Neural progenitor cell (in vitro differentiated cells): Measurements from ENCODE around the gene EGLN1. TPM values are rescaled to one million over a fixed set of nuclear protein-coding genes. Genes with fewer than 3 reads are reported as not detected.
A peak's percentile ranks its signal among the peaks of the same experiment; 100 is the strongest.

ENCODE experiments used
- DNase-seq: peaks from one replicate; pipeline ENCODE4 v3.0.0-alpha.2; 2016; ENCODE audit warnings: low spot score
- H2AFZ ChIP-seq: fragments of 200-600 bp; sonication (generic); replicated peaks from 2 replicates; pipeline ENCODE4 v1.6.1; 2016; ENCODE audit warnings: antibody characterized with exemption
- H3F3A ChIP-seq: fragments of 200-600 bp; sonication (generic); 2 replicates; pipeline ENCODE4 v1.6.1; 2016; ENCODE audit warnings: antibody characterized with exemption, low read depth
- H3K27ac ChIP-seq: fragments of 200-600 bp; sonication (generic); 2 replicates; pipeline ENCODE4 v1.5.1; 2016; ENCODE audit warnings: mild to moderate bottlenecking
- H3K27me3 ChIP-seq: fragments of 200-600 bp; sonication (generic); 2 replicates; pipeline ENCODE4 v1.6.1; 2016; ENCODE audit warnings: mild to moderate bottlenecking, moderate library complexity
- H3K36me3 ChIP-seq: fragments of 200-600 bp; sonication (generic); 2 replicates; pipeline ENCODE4 v1.5.1; 2016
- H3K4me1 ChIP-seq: fragments of 200-600 bp; sonication (generic); 2 replicates; pipeline ENCODE4 v1.6.1; 2016; ENCODE audit warnings: mixed run types
- H3K4me2 ChIP-seq: fragments of 200-600 bp; sonication (generic); 2 replicates; pipeline ENCODE4 v1.6.1; 2016
- H3K4me3 ChIP-seq: fragments of 200-600 bp; sonication (generic); 2 replicates; pipeline ENCODE4 v1.5.1; 2016
- H3K79me2 ChIP-seq: fragments of 200-600 bp; sonication (generic); 2 replicates; pipeline ENCODE4 v1.6.1; 2016; ENCODE audit warnings: low read depth
- H3K9ac ChIP-seq: fragments of 200-600 bp; sonication (generic); 2 replicates; pipeline ENCODE4 v1.6.1; 2016
- H3K9me3 ChIP-seq: fragments of 200-600 bp; sonication (generic); 2 replicates; pipeline ENCODE4 v1.5.1; 2016; ENCODE audit warnings: low read depth
- H4K20me1 ChIP-seq: fragments of 200-600 bp; sonication (generic); 2 replicates; pipeline ENCODE4 v1.6.1; 2016; ENCODE audit warnings: low read depth
- H3K27ac Mint-ChIP-seq: 3 replicates; pipeline ENCODE4 v1.8.0; 2021; ENCODE audit warnings: mixed read lengths
- H3K27me3 Mint-ChIP-seq: 2 replicates; pipeline ENCODE4 v1.8.0; 2022; ENCODE audit warnings: low read depth, mild to moderate bottlenecking, inconsistent platforms, moderate library complexity, mixed read lengths; ENCODE audit not compliant: insufficient read depth
- H3K36me3 Mint-ChIP-seq: 3 replicates; pipeline ENCODE4 v1.8.0; 2021; ENCODE audit warnings: mixed read lengths
- H3K4me1 Mint-ChIP-seq: 3 replicates; pipeline ENCODE4 v1.8.0; 2021; ENCODE audit warnings: mixed read lengths
- H3K4me3 Mint-ChIP-seq: 3 replicates; pipeline ENCODE4 v1.8.0; 2021; ENCODE audit warnings: mild to moderate bottlenecking, moderate library complexity, mixed read lengths
- H3K9me3 Mint-ChIP-seq: 3 replicates; pipeline ENCODE4 v1.8.0; 2020; ENCODE audit warnings: mixed read lengths
- CTCF ChIP-seq: fragments of 200-600 bp; sonication (generic); IDR thresholded peaks from 2 replicates; pipeline ENCODE4 v1.5.1; 2017; ENCODE audit warnings: antibody characterized with exemption, mild to moderate bottlenecking
- EZH2 ChIP-seq: fragments of 200-600 bp; sonication (generic); IDR thresholded peaks from 2 replicates; pipeline ENCODE4 v1.6.1; 2017; ENCODE audit warnings: antibody characterized with exemption, mild to moderate bottlenecking, moderate library complexity
- EZH2phosphoT487 ChIP-seq: fragments of 200-600 bp; sonication (generic); IDR thresholded peaks from 2 replicates; pipeline ENCODE4 v1.6.1; 2017; ENCODE audit warnings: antibody characterized with exemption
- total RNA-seq: library from RNA; depleted of rRNA; stranded (reverse); fragments of >200 nt; gene quantifications from 2 replicates; pipeline ENCODE4 v1.2.3, GENCODE V29; 2015; ENCODE audit warnings: low replicate concordance

EGLN1 gene
- total RNA-seq, 1 donor from 2014 or later = 30.3 TPM

- DNase-seq = peak; percentile 20
- no peak overlapping the region for H3K27ac Mint-ChIP-seq
- Histone ChIP-seq H3K4me1 (peaks cover 11% of the 10 kb centered on the region), H3F3A (no peaks in the 10 kb centered on the region), H3K4me2 (no peak overlapping the region), H4K20me1 (peaks cover under 1% of the 10 kb centered on the region), H3K27me3 (no peaks in the 10 kb centered on the region), H3K9me3 (no peaks in the 10 kb centered on the region), H3K9ac (no peak overlapping the region), H3K36me3 (no peaks in the 10 kb centered on the region), H3K4me3 (no peak overlapping the region), H3K27ac (no peak overlapping the region), H2AFZ (no peak overlapping the region), H3K79me2 (no peaks in the 10 kb centered on the region)
- H3K4me1 Mint-ChIP-seq = no peaks in the 10 kb centered on the region
- H3K36me3 Mint-ChIP-seq = peaks cover 6% of the 10 kb centered on the region
- no peak for TF ChIP-seq EZH2
- TF ChIP-seq CTCF = no peak
- no peak for TF ChIP-seq EZH2phosphoT487
- H3K27me3 Mint-ChIP-seq = peaks cover 3% of the 10 kb centered on the region
- no peaks in the 10 kb centered on the region for H3K9me3 Mint-ChIP-seq
- H3K4me3 Mint-ChIP-seq = no peak overlapping the region
Observed at GRCh38 chr1:231369282-231369681, 52.8 kb downstream of the EGLN1 start.

- Mint-ChIP-seq H3K9me3 (no peaks in the 10 kb centered on the region), H3K4me1 (no peaks in the 10 kb centered on the region), H3K36me3 (peaks cover 16% of the 10 kb centered on the region), H3K27me3 (no peaks in the 10 kb centered on the region), H3K27ac (no peak overlapping the region), H3K4me3 (no peak overlapping the region)
- H2AFZ ChIP-seq = no peak overlapping the region
- H4K20me1 ChIP-seq = no peaks in the 10 kb centered on the region
- H3F3A ChIP-seq = no peaks in the 10 kb centered on the region
- TF ChIP-seq EZH2 (no peak), CTCF (no peak), EZH2phosphoT487 (no peak)
- H3K9me3 ChIP-seq = no peaks in the 10 kb centered on the region
- peaks cover 1% of the 10 kb centered on the region for H3K4me1 ChIP-seq
- H3K27me3 ChIP-seq = no peaks in the 10 kb centered on the region
- no peak overlapping the region for H3K27ac ChIP-seq
- no peak overlapping the region for H3K4me3 ChIP-seq
- no peak for DNase-seq
- no peaks in the 10 kb centered on the region for H3K36me3 ChIP-seq
- H3K4me2 ChIP-seq = no peak overlapping the region
- no peak overlapping the region for H3K9ac ChIP-seq
- no peaks in the 10 kb centered on the region for H3K79me2 ChIP-seq
Observed at GRCh38 chr1:231364192-231364591, 57.9 kb downstream of the EGLN1 start.

GRCh38 chr1:231363624-231364023, 58.5 kb downstream of the EGLN1 start:
- Histone ChIP-seq H2AFZ (no peak overlapping the region), H3F3A (no peaks in the 10 kb centered on the region), H3K4me3 (no peak overlapping the region), H3K27ac (no peak overlapping the region), H3K27me3 (no peaks in the 10 kb centered on the region), H3K9me3 (no peaks in the 10 kb centered on the region), H3K79me2 (no peaks in the 10 kb centered on the region), H3K4me1 (no peaks in the 10 kb centered on the region), H3K4me2 (no peak overlapping the region), H3K36me3 (no peaks in the 10 kb centered on the region), H4K20me1 (no peaks in the 10 kb centered on the region), H3K9ac (no peak overlapping the region)
- TF ChIP-seq CTCF (no peak), EZH2 (no peak)
- Mint-ChIP-seq H3K9me3 (no peaks in the 10 kb centered on the region), H3K27ac (no peak overlapping the region), H3K27me3 (no peaks in the 10 kb centered on the region), H3K36me3 (peaks cover 16% of the 10 kb centered on the region), H3K4me1 (no peaks in the 10 kb centered on the region), H3K4me3 (no peak overlapping the region)
- no peak for DNase-seq

GRCh38 chr1:231362325-231362724, 59.8 kb downstream of the EGLN1 start:
- Histone ChIP-seq H3K4me1 (no peaks in the 10 kb centered on the region), H3K36me3 (no peaks in the 10 kb centered on the region), H3K79me2 (no peaks in the 10 kb centered on the region), H4K20me1 (no peaks in the 10 kb centered on the region), H3K9ac (no peak overlapping the region), H3K9me3 (no peaks in the 10 kb centered on the region), H2AFZ (no peak overlapping the region), H3K4me2 (no peak overlapping the region), H3F3A (peaks cover 4% of the 10 kb centered on the region), H3K4me3 (no peak overlapping the region), H3K27me3 (no peaks in the 10 kb centered on the region), H3K27ac (no peak overlapping the region)
- TF ChIP-seq EZH2 (no peak), EZH2phosphoT487 (no peak), CTCF (no peak)
- H3K27me3 Mint-ChIP-seq = no peaks in the 10 kb centered on the region
- H3K4me3 Mint-ChIP-seq = no peak overlapping the region
- no peaks in the 10 kb centered on the region for H3K4me1 Mint-ChIP-seq
- peaks cover 13% of the 10 kb centered on the region for H3K36me3 Mint-ChIP-seq
- H3K9me3 Mint-ChIP-seq = no peaks in the 10 kb centered on the region
- no peak overlapping the region for H3K27ac Mint-ChIP-seq
- no peak for DNase-seq
